Calu3 (cell line): ENCODE results near the gene SMIM41. TPM values are rescaled to one million over a fixed set of nuclear protein-coding genes. Genes with fewer than 3 reads are reported as not detected.

Source experiments
- BruUV-seq: library from RNA; stranded (reverse); fragments of 400-500 nt; replicated peaks from 2 replicates; lab custom pipeline; 2021; lab: Mats Ljungman, UMichigan
- CTCF ChIA-PET: fragments of 300-600 bp; sonication (Branson Sonifier 250); formaldehyde crosslinking; loops from one replicate; lab custom pipeline; 2022; ENCODE audit warnings: antibody characterized with exemption; lab: Charles Lee
- DNase-seq: peaks from one replicate; pipeline ENCODE4 v3.0.0; 2022
- H3K27ac Mint-ChIP-seq: one replicate; pipeline ENCODE4 v1.8.0; 2022; ENCODE audit warnings: mixed read lengths; ENCODE audit not compliant: unreplicated experiment
- H3K27me3 Mint-ChIP-seq: one replicate; pipeline ENCODE4 v1.8.0; 2022; ENCODE audit warnings: mixed read lengths; ENCODE audit not compliant: unreplicated experiment
- H3K36me3 Mint-ChIP-seq: one replicate; pipeline ENCODE4 v1.8.0; 2022; ENCODE audit warnings: mild to moderate bottlenecking, moderate library complexity, mixed read lengths; ENCODE audit not compliant: insufficient read depth, unreplicated experiment
- H3K4me1 Mint-ChIP-seq: one replicate; pipeline ENCODE4 v1.8.0; 2022; ENCODE audit warnings: mild to moderate bottlenecking, low read depth, mixed read lengths; ENCODE audit not compliant: unreplicated experiment
- H3K4me3 Mint-ChIP-seq: one replicate; pipeline ENCODE4 v1.8.0; 2022; ENCODE audit warnings: mild to moderate bottlenecking, low read depth, moderate library complexity, mixed read lengths; ENCODE audit not compliant: unreplicated experiment
- H3K9me3 Mint-ChIP-seq: one replicate; pipeline ENCODE4 v1.8.0; 2022; ENCODE audit warnings: low read depth, mixed read lengths; ENCODE audit not compliant: unreplicated experiment
- CTCF ChIP-seq: fragments of 200-600 bp; IDR thresholded peaks from one replicate; pipeline ENCODE4 v1.8.0; 2022; ENCODE audit warnings: antibody characterized with exemption; ENCODE audit not compliant: unreplicated experiment
- intact Hi-C: fragments of 100-400 bp; cut with micrococcal nuclease; formaldehyde crosslinking; loops from one replicate; pipeline ENCODE4 v1.10.0; 2022; ENCODE audit not compliant: unreplicated experiment
- total RNA-seq: library from RNA; stranded (reverse); gene quantifications from 2 replicates; pipeline ENCODE4 v1.2.3, GENCODE V29; 2022

Gene SMIM41
- total RNA-seq, 1 experiment from 2014 or later: not detected

- Mint-ChIP-seq H3K36me3 (peaks cover 29% of the 10 kb centered on the region), H3K27me3 (peaks cover 11% of the 10 kb centered on the region)
- TSS peak; percentile 61 for BruUV-seq
These were observed 9.1 kb upstream of the SMIM41 start for GRCh38 chr12:52070185-52070925.

GRCh38 chr12:52073531-52074381 lies 5.7 kb upstream of the SMIM41 start:
- CTCF ChIA-PET: no interaction called here
- intact Hi-C loops: no loop called here
- H3K27ac Mint-ChIP-seq: no peak overlapping the region
- H3K27me3 Mint-ChIP-seq: no peaks in the 10 kb centered on the region
- TF ChIP-seq CTCF: no peak
- H3K4me3 Mint-ChIP-seq: no peak overlapping the region
- peaks cover 26% of the 10 kb centered on the region for H3K4me1 Mint-ChIP-seq
- H3K9me3 Mint-ChIP-seq: no peaks in the 10 kb centered on the region
- H3K36me3 Mint-ChIP-seq: peaks cover 34% of the 10 kb centered on the region
- DNase-seq: no peak
- no TSS peak for BruUV-seq

More at GRCh38 chr12:52070185-52070925, 9.1 kb upstream of the SMIM41 start:
- H3K27ac Mint-ChIP-seq: peak overlapping the region; percentile 99
- H3K4me3 Mint-ChIP-seq: peak overlapping the region; percentile 95
- DNase-seq: no peak
- H3K4me1 Mint-ChIP-seq: peaks cover 26% of the 10 kb centered on the region
- intact Hi-C loops: no loop called here
- CTCF ChIA-PET: interaction anchor here (0.6 to 2.2 kb wide), 6 partner anchors 19 to 191 kb away, joined by 3 to 25 read pairs (median 6); partner anchors contain the start of gene NR4A1
- no peak for TF ChIP-seq CTCF
- no peaks in the 10 kb centered on the region for H3K9me3 Mint-ChIP-seq

- intact Hi-C loops: no loop called here
- Mint-ChIP-seq H3K27me3 (no peaks in the 10 kb centered on the region), H3K4me1 (peaks cover 26% of the 10 kb centered on the region), H3K9me3 (no peaks in the 10 kb centered on the region), H3K4me3 (no peak overlapping the region), H3K27ac (no peak overlapping the region), H3K36me3 (peaks cover 28% of the 10 kb centered on the region)
- CTCF ChIA-PET: no interaction called here
- TF ChIP-seq CTCF: no peak
- no TSS peak for BruUV-seq
- DNase-seq: no peak
These were observed 4.4 kb upstream of the SMIM41 start for GRCh38 chr12:52074971-52075724.

- TF ChIP-seq CTCF: no peak
- BruUV-seq: no TSS peak
- CTCF ChIA-PET: no interaction called here
These were observed 2.7 kb upstream of the SMIM41 start for GRCh38 chr12:52076811-52077210.

More at GRCh38 chr12:52076811-52077210, 2.7 kb upstream of the SMIM41 start:
- intact Hi-C loops: no loop called here
- Mint-ChIP-seq H3K27ac (no peak overlapping the region), H3K27me3 (no peaks in the 10 kb centered on the region), H3K9me3 (no peaks in the 10 kb centered on the region), H3K4me3 (no peak overlapping the region), H3K36me3 (peaks cover 22% of the 10 kb centered on the region), H3K4me1 (peaks cover 13% of the 10 kb centered on the region)
- DNase-seq: no peak
